Heart left ventricle (tissue), 13 donors: ENCODE data around the gene CAMKK2.

Source experiments
- POLR2A ChIP-seq, 2 donors: fragments of 450-650 bp; IDR thresholded peaks; one replicate each; pipeline ENCODE4 v1.6.1; 2017; ENCODE audit warnings: antibody characterized with exemption in 2 of 2, mild to moderate bottlenecking in 2 of 2, moderate library complexity in 2 of 2
- TF ChIP-seq, protein P1 (sequence below), 12 donors: fragments of 200-600 bp; sonication (generic) in 4 of 12; IDR thresholded peaks; one replicate each; pipeline versions ENCODE4 v1.5.0 to v1.8.0; 2018 to 2022; ENCODE audit warnings: antibody characterized with exemption in 12 of 12, mild to moderate bottlenecking in 5 of 12
- donor health status: ischemic (EF 13 %, LVEDD 7.1; RV severe dilation, severe dysfunction).
- donor health status: DM: no; HTN: yes; CAD: no.
- donor health status: DM: no; HTN: no; CAD: no.
- donor health status: ischemic (EF 25% LVEDD 6.9; RV normal size, moderate dysfunction).
- donor health status: ischemic (EF 25% LVEDD 5.7; RV mildly dilated, moderate dysfunction).
- donor health status: ischemic (EF 35%, LVEDD 5.7; RV mildly dilated, moderate dysfunction).
- donor health status: nonischemic (EF 11% LVEDD 7.7; RV severe dilation, severe dysfunction).
- donor health status: DM: yes; HTN: yes; CAD: no.
- donor health status: PGD.
- donor health status: ischemic (EF 29% LVEDD 5.4; RV normal size, mild dysfunction).
- donor health status: nonischemic (EF 23%, LVEDD 6.1; RV moderate dilation, normal function).

DNA sequence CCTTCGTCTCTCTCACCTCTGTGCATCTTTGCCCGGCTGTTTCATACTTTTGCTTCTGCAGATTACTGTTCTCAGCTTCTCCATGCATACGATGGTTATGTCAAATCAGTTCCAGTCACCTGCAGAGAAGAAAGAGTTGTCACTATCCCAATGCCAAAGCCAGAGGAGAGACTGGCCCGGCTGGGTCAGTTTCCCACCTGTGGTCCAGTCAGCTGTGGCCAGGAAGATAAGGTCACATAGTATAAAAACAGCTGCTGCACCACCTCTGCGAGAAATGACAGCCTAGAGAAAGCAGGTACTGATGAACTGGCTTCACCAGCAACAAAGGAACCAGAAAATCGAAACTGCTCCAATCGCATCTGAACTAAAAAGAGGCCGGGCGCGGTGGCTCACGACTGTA is 93.0 kb downstream of the CAMKK2 start:
- TF ChIP-seq, protein P1, sequence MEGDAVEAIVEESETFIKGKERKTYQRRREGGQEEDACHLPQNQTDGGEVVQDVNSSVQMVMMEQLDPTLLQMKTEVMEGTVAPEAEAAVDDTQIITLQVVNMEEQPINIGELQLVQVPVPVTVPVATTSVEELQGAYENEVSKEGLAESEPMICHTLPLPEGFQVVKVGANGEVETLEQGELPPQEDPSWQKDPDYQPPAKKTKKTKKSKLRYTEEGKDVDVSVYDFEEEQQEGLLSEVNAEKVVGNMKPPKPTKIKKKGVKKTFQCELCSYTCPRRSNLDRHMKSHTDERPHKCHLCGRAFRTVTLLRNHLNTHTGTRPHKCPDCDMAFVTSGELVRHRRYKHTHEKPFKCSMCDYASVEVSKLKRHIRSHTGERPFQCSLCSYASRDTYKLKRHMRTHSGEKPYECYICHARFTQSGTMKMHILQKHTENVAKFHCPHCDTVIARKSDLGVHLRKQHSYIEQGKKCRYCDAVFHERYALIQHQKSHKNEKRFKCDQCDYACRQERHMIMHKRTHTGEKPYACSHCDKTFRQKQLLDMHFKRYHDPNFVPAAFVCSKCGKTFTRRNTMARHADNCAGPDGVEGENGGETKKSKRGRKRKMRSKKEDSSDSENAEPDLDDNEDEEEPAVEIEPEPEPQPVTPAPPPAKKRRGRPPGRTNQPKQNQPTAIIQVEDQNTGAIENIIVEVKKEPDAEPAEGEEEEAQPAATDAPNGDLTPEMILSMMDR (IDR thresholded peaks at IDR 0.05), result no peak
- no peak for TF ChIP-seq POLR2A (IDR thresholded peaks at IDR 0.05)
